Fibroblast of upper back skin (primary cell): ENCODE measurements around the gene PNPLA7.
"Not testable (repeated sequence)": the region's sequence is repeated elsewhere in the genome, so short reads cannot be mapped to it uniquely, and the experiment has no call there.

ENCODE experiments used
- DNase-seq: peaks from one replicate; pipeline ENCODE4 v3.0.0-alpha.2; 2013

Gene PNPLA7

GRCh38 chr9:137574192-137574591 lies 24.0 kb upstream of the PNPLA7 start:
- DNase-seq, result no peak

DNA sequence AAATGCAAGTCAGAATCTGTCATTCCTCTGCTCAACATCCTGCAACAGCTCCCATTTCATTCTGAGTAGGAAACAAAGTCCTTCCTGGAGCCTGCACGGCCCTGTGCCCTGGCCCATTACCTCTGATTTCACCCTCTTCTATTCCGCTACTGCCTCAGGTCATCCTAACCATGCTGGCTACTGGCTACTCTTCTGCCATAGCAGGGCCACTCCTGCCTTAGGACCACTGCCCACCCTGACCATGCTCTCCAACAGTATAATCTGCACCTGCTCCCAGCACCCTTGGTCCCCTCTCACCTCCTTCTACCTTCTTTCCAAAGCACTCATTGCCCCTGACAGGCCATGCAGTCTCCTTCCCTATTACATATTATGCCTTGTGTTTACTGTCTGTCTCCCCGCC lies 20.4 kb upstream of the PNPLA7 start:
- DNase-seq, result no peak

DNA sequence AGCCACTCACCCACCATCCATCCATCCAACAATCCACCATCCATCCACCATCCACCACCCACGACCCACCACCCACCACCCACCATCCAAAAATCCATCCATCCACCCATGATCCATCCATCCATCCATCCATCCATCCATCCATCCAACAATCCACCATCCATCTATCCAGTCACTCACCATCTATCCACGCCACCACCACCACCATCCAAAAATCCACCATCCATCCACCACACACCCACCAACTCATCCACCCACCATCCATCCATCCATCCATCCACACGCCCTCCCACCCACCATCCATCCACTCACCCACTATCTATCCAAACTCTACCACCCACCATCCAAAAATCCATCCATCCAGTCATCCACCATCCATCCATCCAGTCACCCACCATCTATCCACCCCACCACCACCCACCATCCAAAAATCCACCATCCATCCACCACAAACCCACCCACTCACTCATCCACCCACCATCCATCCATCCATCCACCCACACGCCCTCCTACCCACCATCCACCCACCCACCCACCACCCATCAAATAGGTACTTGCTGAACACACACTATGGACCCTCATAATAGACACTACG lies 19.5 kb upstream of the PNPLA7 start:
- DNase-seq, result no peak

- DNase-seq, result not testable (repeated sequence)
Measured at GRCh38 chr9:137568445-137568844, 18.2 kb upstream of the PNPLA7 start.

DNA sequence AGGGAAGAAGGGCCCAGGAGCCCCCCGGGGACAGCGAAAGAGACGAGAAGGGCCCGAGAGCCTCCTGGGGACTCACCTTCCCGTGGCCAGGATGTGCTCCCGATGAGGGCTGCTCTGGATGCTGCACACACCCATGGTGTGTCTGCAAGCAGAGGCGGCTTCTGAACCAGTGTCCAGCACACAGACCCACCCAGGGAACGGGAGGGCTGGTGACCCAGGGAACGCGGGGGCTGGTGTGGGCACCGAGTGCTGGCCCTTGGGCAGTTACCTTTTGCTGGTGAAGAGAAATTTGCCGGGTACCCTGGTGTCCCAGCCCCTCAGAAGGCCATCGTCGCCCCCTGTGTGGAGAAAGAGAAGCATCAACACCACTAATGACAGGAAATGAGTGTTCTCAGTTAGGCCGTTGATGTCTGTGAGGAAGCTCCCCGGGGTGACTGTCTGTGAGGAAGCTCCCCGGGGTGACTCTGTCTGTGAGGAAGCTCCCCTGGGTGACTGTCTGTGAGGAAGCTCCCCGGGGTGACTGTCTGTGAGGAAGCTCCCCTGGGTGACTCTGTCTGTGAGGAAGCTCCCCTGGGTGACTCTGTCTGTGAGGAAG lies 14.7 kb upstream of the PNPLA7 start:
- DNase-seq, result no peak

- no peak for DNase-seq
Measured at GRCh38 chr9:137564134-137564533, 13.9 kb upstream of the PNPLA7 start.

GRCh38 chr9:137558127-137558526 lies 7.9 kb upstream of the PNPLA7 start:
- DNase-seq, result no peak

GRCh38 chr9:137556069-137556838 lies 6.1 kb upstream of the PNPLA7 start:
- no peak for DNase-seq

DNA sequence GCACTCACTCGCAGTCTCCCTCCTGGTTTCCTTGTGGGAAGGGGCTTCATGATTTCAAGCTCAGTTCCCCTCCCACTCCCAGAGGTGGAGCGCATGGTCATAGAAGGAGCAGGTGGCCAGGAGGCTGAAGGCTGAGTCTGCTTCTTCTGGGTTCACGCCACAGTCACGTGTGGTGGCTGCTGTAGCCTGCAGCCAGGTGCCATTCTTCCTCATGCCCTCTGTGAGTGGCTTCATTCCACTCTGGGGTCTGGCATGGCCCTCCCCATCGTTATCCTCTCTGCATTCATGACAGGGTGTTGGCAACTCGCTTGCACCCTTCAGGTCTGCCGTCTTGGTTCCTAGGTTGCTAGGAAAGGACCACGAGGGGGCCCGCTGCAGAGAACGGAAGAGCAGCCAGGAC lies 5.0 kb upstream of the PNPLA7 start:
- no peak for DNase-seq

DNA sequence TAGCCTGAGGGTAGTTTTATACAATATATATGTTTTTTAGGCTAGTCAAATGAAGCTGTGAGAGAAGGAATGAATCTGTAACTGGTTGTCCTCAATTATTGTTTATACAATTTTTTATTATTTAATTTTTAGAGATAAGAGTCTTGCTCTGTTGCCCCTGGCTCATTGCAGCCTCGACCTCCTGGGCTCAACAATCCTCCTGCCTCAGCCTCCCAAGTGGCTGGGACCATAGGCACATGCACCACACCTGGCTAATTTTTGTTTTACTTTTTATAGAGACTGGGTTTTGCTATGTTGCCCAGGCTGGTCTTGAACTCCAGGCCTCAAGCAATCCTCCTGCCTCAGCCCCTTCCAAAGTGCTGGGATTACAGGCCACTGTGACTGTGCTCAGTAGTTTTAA lies 4.1 kb upstream of the PNPLA7 start:
- no peak for DNase-seq

DNA sequence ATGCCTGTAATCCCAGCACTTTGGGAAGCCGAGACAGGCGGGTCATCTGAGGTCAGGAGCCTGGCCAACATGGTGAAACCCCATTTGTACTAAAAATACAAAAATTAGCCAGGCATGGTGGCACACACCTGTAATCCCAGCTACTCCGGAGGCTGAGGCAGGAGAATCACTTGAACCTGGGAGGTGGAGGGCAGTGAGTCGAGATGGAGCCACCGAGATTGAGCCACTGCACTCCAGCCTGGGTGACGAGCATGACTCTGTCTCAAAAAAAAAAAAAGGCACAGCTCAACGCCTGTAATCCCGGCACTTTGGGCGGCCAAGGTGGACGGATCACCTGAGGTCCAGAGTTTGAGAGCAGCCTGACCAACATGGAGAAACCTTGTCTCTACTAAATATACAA lies 3.5 kb upstream of the PNPLA7 start:
- not testable (repeated sequence) for DNase-seq

DNA sequence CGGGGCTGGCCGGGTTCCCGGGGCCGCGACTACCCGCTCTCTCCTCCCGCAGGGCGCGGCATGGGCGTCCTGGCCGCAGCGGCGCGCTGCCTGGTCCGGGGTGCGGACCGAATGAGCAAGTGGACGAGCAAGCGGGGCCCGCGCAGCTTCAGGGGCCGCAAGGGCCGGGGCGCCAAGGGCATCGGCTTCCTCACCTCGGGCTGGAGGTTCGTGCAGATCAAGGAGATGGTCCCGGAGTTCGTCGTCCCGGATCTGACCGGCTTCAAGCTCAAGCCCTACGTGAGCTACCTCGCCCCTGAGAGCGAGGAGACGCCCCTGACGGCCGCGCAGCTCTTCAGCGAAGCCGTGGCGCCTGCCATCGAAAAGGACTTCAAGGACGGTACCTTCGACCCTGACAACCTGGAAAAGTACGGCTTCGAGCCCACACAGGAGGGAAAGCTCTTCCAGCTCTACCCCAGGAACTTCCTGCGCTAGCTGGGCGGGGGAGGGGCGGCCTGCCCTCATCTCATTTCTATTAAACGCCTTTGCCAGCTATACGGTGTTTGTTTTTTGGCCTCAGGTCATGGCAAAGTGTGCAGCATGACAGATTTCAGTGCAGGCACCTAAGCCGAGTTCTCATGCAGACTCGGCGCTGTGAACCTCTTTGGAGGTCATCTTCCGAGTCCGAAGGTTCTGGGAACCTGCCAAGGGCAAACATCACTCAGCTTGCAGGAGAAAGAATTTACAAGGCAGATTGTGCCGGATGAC lies 2.0 kb upstream of the PNPLA7 start:
- DNase-seq, result no peak

DNA sequence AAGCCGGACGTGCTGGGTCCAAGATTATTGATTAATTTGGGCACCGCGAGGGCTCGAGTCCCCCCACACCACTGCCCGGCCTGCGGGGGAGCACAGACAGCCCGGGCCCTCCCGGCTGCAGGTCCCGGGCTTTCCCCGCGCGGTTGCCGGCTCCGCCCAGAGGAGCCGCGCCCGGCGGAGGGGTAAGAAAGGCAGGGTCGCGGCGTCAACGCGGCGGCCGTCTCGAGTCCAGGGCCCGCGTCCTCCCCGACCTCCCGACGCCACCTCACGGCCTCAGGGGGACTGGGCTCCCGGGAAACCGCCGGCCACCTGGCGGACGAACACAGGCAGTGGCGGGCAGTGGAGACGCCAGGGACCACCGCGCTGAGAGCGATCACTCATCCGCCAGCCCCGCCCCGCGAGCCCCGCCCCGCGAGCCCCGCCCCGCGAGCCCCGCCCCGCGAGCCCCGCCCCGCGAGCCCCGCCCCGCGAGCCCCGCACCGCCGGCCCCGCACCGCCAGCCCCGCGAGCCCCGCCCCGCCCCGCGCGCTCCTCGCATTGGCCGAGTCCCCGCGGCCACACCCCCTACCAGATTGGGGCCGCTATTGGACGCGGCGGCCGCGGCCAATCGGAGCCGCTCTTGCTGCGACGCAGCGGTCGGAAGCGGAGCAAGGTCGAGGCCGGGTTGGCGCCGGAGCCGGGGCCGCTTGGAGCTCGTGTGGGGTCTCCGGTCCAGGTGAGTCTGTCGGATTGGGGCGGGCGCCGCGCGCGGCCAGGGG lies 1.2 kb upstream of the PNPLA7 start, which contains the start of gene MRPL41:
TSS of gene MRPL41 (plus strand) at position 616 of the 758 bp plus-strand sequence. CDS start 203 bp downstream, outside the sequence.
- DNase-seq, result peak; percentile 83

DNA sequence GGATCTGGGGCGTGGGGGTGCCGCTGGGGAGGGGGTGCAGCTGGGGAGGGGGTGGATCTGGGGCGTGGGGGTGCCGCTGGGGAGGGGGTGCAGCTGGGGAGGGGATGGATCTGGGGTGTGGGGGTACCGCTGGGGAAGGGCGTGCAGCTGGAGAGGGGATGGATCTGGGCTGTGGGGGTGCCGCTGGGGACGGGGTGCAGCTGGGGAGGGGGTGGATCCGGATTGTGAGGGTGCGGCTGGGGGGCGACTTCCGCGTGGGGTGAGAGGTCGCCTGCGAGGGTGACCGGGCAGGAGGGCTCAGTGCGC lies 709 bp upstream of the PNPLA7 start:
- not testable (repeated sequence) for DNase-seq

GRCh38 chr9:137547687-137548543 lies 2.3 kb downstream of the PNPLA7 start:
- no peak for DNase-seq

DNA sequence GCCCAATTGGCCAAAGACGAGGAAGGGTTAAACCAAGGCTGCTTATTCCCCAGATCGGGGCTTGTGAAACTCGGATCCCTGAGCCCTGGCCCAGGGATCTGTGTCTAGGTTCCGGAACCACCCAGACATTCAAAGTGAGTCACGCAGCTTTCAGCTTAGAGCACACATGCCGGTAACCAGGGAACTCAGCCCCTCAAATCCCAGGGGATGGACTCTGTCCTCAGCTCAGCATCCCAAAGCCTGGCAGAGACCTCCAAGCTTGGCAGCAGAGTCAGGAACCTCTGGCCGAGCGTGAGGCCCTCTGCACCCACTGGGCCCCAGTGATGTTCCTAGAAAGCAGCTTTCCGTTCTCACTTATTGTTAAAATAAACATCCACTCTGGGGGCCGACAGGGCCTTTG lies 5.1 kb downstream of the PNPLA7 start:
- DNase-seq, result peak; percentile 12

- DNase-seq, result no peak
Measured at GRCh38 chr9:137544176-137544760, 5.9 kb downstream of the PNPLA7 start.

DNA sequence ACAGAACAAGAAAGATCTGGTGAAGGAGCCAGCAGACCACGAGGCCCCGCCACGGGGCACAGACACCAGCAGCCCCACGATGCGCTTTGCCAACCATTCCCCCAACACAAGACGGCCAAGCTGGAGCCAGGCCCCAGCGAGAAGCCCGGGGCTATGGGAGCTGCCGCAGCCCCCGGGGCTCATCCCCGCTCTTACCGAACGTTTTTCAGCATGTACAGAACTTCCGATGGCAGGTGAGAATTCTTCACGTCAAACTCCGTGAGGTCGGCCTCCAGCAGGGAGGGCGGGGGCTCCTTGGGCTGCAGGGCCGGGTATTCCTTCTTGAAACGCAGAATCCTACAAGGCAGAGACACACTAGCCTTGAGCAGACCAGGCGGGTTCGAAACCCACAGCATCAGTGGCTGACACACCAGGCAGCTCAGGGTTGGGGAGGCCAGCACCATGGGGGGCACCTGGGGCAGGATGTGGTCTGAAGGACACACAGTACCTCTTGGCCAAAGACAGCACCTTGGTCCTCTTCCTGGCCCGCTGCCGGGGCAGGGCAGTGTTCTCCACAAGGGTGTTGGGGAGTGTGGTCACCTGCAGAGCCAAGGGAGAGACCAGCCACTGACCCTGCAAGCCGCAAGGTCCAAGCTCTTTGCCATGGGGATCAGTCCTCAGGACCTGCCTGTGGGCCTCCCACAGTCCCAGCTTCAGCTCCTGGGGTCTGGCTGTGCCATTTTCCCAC lies 6.8 kb downstream of the PNPLA7 start:
- no peak for DNase-seq

DNA sequence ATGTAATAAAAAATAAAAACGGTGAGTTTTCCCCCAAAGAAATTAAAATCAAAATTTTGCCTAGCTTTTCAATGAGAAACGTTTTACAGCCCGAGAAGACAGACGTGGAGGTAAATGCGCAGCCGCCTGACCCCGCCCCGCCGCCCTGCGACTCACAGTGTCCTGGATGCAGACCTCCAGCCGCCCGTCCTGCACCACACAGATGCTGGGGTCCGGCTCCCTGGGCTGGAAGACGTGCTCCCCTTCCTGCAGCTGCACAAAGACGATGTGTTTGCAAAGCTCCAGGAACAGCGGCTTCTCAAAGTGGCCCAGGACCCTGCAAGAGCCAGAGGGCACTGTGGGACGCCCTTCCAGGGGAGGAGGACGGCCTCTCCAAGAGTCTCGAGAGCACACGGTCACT lies 7.7 kb downstream of the PNPLA7 start:
- no peak for DNase-seq

GRCh38 chr9:137540536-137540935 lies 9.7 kb downstream of the PNPLA7 start:
- DNase-seq, result no peak

DNA sequence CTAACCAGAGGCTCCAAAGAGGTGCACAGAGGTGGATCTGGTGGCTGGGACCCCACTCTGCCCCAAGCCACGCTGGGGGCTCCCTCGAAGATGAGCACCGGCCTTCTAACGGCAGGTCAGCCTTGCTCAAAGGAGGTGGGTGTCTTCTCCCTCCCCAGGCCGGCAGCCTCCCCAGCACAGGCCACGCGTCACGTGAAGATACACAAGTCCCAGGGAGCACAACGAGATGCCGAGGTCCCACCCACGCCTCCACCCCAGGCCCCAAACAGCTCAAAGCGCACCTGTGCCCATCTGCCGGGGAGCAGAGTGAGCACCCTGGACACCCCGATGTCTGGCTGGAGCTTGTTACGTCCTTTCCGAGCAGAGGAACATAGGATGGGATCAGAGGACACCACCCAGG lies 12.1 kb downstream of the PNPLA7 start:
- no peak for DNase-seq
